ENCODE data around the gene SCN11A. TPM values are rescaled to one million over a fixed set of nuclear protein-coding genes. Genes with fewer than 3 reads are reported as not detected.

SCN11A gene
- polyA plus RNA-seq, result not detected

DNA sequence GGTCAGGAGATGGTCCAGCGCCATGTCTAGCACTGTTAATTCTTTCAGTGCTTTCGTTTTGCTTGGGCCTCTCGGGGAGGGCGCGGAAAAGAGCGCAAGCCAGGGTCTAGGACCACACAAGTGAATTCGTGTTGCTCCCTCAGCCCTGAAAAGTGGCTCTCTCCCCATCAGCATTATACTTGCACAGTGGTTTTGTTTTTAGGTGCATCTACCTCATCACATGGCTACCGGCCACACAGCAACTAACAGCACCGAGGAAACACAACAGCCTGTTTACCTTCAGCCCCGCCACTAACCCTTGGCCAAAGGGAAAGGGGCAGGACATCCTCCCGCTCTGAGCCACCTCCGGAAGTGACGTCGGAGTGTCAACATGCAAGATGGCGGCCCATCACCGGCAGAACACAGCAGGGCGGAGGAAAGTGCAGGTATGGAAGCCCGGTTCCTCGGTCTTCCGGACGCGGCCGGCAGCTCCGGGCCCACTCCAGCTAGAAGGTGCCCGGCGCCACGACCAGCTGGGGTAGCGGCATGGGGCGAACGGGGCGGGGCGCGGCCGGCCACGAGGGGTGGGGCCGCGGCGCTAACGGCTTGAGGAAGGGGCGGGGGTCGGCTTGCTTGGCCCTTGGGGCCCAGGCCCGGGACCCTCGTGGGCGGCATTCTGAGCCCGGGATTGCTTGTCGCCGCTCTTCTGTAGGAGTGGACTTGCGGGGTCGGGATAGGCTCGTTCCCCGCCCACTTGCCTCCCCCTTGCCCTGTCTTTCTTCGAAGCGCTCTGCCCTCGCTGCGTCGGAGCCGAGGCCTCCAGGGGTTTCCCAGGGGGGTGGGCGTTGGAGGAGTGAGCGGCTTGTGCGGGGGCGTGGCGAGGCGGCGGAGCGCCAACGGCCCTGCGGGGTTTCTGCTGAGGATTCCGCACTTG is at the start of gene SCN11A, which contains the start of gene WDR48:
Gene SCN11A (minus strand): TSS at position 296 of the 913 bp plus-strand sequence. CDS start 101,582 bp downstream, outside the sequence.
Gene WDR48 (plus strand): TSS at position 368 of the 913 bp plus-strand sequence. CDS start 10 bp downstream, at position 378.
- H3K36me3 Mint-ChIP-seq, result peaks cover 3% of the 10 kb centered on the region
- peaks cover 25 to 46% (median 29%) of the 10 kb centered on the region in 3 donors for H3K4me1 Mint-ChIP-seq

DNA sequence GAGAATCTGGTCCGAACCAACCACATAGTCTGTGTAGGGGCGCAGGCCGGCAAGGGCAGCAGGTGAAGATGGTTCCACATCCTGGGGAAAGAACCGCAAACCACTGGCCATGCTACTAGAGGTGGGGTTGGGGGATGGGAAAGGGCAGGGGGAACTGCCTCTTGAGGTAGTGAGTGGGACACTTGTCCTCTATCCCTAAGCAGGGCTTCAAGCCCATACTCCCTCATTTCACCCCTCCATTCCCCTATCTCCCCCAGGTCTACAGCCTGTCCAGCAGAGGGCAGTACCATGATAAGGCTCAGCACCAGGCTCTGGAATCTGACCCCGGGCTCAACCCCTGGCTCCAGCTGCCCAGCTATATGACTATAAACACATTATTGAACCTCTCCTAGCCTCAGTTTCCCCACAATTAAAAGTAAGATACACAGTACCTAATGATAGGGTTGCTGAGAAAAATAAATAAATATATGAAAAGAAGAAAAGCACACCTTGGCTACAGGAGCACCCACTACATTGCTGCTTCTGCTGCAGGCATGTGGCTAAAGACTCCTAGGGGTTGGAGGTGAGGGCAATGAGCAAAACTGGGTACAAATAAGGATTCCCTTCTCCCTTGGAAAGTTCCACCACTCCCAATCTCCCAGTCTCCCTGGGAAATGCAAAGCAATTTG is 49.4 kb upstream of the SCN11A start:
- peaks cover 23 to 40% (median 29%) of the 10 kb centered on the region in 3 donors for H3K4me1 Mint-ChIP-seq

More for the DNA sequence above, at the start of gene SCN11A, which contains the start of gene WDR48:
- Mint-ChIP-seq H3K4me3 (peak within 1 kb of the TSS; percentile 91 to 97 (median 94)), H3K27ac (peak within 1 kb of the TSS; percentile 87 to 99 (median 98)), H3K27me3 (no peaks in the 10 kb centered on the region), H3K9me3 (no peaks in the 10 kb centered on the region)

DNA sequence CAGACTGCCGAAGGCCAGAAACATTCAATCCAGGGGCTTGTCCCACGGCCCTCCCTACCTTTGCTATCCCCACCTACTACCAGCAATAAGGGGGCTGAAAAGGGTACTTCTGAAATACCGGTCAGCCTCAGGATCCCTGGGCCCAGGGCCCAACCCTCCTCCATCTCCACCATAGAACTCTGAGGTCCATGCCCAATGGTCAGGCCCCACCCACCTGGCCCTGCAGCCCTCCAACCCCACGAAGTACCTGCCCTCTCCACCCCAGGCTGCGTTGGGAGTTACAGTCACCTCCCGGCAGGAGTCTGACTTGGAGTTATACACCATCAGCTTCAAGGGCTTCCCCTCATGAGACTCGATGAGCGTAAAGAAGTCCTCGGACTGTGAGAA is 48.7 kb upstream of the SCN11A start:
- H3K9me3 Mint-ChIP-seq, result no peaks in the 10 kb centered on the region

More for the DNA sequence above, 49.4 kb upstream of the SCN11A start:
- Mint-ChIP-seq H3K9me3 (no peaks in the 10 kb centered on the region), H3K36me3 (no peaks in the 10 kb centered on the region), H3K27me3 (no peaks in the 10 kb centered on the region), H3K4me3 (peak overlapping the region in 1 of 4 donors; percentile 55), H3K27ac (peak overlapping the region in 1 of 3 donors; percentile 77)

DNA sequence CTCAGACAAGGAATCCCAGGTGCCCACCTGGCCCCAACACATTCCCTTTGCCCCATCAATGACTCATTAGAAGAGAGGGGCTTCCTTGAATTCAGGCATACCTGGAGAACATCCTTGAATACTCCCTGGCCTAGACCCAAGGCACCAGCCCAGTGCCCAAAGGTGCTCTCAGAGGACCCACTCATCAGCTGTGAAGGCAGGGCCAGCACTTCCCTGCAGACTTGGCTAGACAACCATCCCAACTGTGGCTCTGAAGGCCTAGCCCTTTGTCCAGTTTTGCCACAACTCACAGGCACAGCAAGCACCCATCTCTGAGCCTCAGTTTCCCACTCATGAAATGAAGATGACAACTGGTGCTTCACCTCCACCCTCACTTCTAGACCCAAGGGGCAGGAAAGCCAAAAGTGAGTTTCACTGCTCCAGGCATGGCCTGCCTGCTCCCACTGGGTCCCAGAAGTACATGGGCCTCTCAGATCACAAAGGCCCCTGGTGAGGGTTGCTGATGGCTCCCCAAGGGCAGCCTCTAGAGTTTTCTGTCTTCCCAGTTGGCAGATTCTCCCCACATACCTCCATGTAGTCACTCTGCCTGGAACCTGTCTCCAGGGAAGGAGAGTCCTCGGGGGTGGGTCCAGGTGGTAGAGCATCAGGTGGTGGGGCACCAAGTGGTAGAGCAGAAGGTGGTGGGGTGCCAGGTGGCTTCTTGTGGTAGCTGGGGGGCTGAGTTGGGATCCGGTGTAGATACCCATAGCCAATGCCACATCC is 48.2 kb upstream of the SCN11A start:
- Mint-ChIP-seq H3K4me3 (no peak overlapping the region), H3K27me3 (no peaks in the 10 kb centered on the region), H3K36me3 (no peaks in the 10 kb centered on the region), H3K4me1 (peaks cover 11 to 27% (median 16%) of the 10 kb centered on the region in 3 donors), H3K9me3 (no peaks in the 10 kb centered on the region), H3K27ac (peak overlapping the region in 1 of 3 donors; percentile 73)

More for the DNA sequence above, 48.7 kb upstream of the SCN11A start:
- Mint-ChIP-seq H3K27me3 (no peaks in the 10 kb centered on the region), H3K4me1 (peaks cover 17 to 33% (median 22%) of the 10 kb centered on the region in 3 donors), H3K27ac (peak overlapping the region in 1 of 3 donors; percentile 73), H3K36me3 (no peaks in the 10 kb centered on the region), H3K4me3 (no peak overlapping the region)

DNA sequence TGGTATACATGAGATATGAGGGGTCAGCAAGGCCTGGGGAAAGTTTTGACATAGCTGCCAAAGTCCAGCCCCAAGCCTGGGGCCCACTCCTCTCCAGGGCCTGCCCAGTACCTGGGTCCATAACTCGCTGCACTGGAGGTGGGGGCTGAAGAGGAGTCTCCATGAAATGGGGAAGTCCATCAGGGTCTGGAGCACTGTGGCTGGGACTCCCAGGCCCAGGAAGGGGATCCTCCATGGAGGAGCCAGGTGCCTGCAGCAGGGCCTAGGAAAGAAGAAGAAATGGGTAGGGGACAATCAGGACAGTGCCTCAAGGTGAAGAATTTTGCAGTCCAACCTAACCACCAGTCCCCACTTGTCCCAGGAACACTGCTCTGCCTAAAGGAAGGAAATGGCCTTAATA is 47.5 kb upstream of the SCN11A start:
- H3K4me3 Mint-ChIP-seq, result no peak overlapping the region
- peak overlapping the region in 1 of 3 donors; percentile 16 for H3K27ac Mint-ChIP-seq
- H3K9me3 Mint-ChIP-seq, result no peaks in the 10 kb centered on the region
- H3K4me1 Mint-ChIP-seq, result peaks cover 10 to 25% (median 15%) of the 10 kb centered on the region in 3 donors
- H3K36me3 Mint-ChIP-seq, result no peaks in the 10 kb centered on the region
- H3K27me3 Mint-ChIP-seq, result no peaks in the 10 kb centered on the region

DNA sequence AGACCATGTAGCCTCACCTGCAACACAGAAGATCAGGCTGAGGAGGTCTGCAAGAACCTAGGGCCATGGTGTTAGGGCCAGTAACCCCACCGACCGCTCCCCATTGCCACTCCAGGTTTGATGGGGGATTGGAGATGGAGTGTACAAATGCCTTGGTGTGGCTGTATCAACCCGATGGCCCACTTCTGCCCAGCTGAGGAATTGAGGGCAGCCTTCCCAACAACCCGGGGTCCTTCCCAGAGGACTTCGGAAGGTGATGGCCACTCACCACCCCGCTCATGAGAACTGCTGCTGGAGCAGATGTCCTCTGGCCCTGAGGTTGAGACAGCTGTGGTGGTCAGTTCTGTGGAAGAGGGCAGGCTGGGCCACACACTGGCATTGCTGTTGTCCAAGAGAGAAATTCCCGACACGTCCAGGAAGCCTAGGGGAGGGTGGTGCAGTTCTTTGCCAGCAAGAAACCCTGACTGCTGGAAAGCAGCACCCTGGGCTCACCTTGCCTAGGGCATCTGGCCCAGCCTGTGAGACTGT is 46.8 kb upstream of the SCN11A start:
- Mint-ChIP-seq H3K27me3 (no peaks in the 10 kb centered on the region), H3K9me3 (no peaks in the 10 kb centered on the region), H3K27ac (no peak overlapping the region), H3K4me1 (peaks cover 10 to 22% (median 14%) of the 10 kb centered on the region in 3 donors), H3K36me3 (no peaks in the 10 kb centered on the region), H3K4me3 (no peak overlapping the region)

DNA sequence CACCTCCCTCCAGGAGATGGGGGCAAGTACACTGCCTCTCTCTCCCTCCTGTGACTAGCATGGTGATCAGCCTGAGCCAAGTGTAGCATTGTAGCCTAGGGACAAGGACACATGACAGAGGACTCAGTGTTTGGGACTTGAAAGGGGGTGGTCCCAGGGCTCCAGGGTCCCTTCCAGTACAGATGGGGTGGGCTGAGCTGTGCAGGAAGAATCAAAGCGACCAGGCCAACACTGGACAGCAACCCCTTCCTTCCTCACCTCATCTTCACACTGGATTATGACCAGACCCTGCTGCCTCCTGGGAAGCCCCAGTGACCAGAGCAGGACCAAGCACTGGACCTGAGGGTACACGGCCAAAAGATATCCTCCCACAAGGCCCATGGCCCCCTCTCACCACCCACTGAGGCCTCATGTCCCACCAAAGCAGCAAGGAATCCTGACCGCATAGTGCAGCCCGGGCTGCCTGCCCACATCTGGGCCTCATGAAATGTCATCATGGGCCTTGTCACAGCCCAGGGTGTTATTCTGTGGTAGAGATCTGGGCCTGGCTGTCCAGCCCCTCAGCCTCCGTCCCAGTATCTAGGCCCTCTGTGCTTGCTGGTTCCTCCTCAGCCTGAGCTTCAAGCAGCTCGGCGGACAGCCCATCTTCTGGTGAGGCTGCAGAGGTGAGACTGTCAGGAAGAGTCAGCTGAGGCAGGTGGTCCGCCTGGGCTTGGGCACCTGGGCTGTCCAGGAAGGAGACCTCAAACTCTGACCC is 46.1 kb upstream of the SCN11A start:
- no peak overlapping the region for H3K4me3 Mint-ChIP-seq
- H3K36me3 Mint-ChIP-seq, result no peaks in the 10 kb centered on the region
- peaks cover 10 to 17% (median 11%) of the 10 kb centered on the region in 3 donors for H3K4me1 Mint-ChIP-seq
- H3K27me3 Mint-ChIP-seq, result no peaks in the 10 kb centered on the region
- no peaks in the 10 kb centered on the region for H3K9me3 Mint-ChIP-seq
- peak overlapping the region; percentile 31 to 81 (median 50) for H3K27ac Mint-ChIP-seq

DNA sequence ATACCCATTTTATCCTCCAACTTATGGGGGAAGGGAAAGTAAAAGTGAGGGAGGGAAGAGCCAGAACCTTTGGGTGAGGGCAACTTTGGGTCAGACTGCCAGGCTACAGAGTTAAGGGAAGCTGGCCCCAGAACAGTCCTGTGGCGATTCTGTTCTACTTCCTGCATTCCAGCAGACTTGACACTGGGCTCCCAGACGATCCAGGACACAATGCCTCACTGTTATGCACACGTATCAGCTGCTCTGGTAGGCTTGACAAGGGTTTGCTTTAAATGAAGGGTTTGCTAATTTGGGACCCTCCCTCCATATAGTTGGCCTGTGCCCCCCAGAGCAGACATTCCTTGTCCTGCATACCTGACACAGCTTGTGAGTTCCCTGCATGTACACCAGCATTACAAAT is 45.0 kb upstream of the SCN11A start:
- Mint-ChIP-seq H3K27me3 (no peaks in the 10 kb centered on the region), H3K9me3 (no peaks in the 10 kb centered on the region), H3K27ac (peak overlapping the region; percentile 46 to 81 (median 69)), H3K4me3 (peak overlapping the region in 1 of 4 donors; percentile 35), H3K4me1 (peaks cover 6 to 8% (median 8%) of the 10 kb centered on the region in 3 donors), H3K36me3 (no peaks in the 10 kb centered on the region)

DNA sequence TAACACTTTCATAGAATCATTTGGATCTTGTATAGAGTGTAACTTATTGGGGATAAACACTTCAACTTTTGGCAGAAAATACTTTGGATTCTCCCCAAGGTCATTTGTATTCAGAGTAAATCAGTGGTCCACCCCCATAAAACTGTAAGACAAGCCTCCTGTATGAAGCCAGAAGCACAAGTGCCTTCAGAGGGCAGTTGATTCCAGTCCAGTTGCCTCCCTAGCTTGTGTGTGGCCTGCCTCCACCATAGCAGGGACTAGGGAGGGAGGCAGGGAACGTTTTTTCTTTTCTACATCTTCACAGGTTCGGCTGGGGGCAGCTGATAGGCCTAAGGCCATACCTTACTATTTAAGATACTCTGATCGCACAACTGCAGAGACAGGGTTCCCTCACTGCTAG is 44.0 kb upstream of the SCN11A start:
- Mint-ChIP-seq H3K36me3 (no peaks in the 10 kb centered on the region), H3K27ac (no peak overlapping the region), H3K9me3 (no peaks in the 10 kb centered on the region), H3K27me3 (no peaks in the 10 kb centered on the region), H3K4me1 (no peaks in the 10 kb centered on the region), H3K4me3 (no peak overlapping the region)

DNA sequence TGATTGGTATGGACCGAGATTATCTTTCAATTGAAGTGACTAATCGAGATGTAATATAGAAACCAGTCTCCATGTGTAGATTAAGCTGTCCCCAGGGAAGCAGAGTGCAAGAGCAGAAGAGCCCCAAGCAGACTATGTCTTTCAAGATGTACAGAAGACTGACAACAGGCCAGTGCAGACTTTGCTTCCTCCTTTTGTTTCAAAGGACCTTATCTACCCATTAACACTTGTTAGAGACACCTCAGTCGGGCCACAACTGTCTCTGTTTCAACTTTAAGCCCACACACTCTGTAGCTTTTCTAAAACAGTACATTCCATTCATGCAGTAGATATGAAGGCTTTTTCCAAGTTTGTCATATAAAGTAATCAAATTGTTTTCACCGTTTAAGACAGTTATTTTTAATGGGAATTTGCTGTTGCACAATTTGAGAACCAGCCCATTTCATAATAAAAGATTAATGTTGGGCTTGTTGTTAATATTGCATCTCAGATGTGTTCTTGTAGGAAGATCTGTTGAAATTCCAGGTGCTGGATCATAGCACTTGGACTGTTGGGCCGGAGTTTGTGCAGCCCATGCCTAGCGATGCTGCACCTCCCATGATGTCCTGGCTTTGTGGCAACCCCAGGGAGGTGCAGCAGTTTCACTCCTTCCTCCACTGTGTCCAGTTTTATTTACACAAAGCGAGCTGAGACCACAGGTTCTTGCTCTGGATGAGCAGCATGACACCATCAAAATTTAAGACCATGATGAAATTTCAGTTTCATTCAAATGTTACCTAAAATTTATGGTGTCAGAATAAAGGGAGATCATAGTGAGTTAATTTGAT is 43.3 kb upstream of the SCN11A start:
- Mint-ChIP-seq H3K27ac (no peak overlapping the region), H3K9me3 (no peaks in the 10 kb centered on the region), H3K4me3 (no peak overlapping the region), H3K4me1 (no peaks in the 10 kb centered on the region), H3K27me3 (no peaks in the 10 kb centered on the region), H3K36me3 (no peaks in the 10 kb centered on the region)

DNA sequence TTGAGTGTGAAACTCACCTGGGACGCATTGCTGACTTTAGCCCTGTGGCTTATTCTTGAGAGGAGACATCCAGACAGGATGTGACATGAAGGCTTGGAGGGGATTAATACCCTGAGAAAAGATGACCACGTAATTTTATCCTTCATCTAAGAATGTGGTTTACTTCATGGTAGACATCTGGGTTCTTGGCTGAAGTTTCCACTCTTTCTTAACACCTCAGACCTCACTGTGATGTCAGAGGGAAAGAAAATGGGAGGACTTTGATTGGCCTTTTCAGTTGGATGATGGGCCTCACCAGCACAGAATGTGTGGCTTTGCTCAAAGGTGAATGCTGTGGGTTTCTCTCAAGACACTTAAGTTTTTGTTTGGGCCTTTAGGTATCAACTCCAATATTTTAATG is 39.2 kb upstream of the SCN11A start:
- Mint-ChIP-seq H3K4me1 (peaks cover 10 to 13% (median 10%) of the 10 kb centered on the region in 3 donors), H3K27me3 (no peaks in the 10 kb centered on the region), H3K27ac (no peak overlapping the region), H3K36me3 (no peaks in the 10 kb centered on the region), H3K4me3 (no peak overlapping the region), H3K9me3 (no peaks in the 10 kb centered on the region)

DNA sequence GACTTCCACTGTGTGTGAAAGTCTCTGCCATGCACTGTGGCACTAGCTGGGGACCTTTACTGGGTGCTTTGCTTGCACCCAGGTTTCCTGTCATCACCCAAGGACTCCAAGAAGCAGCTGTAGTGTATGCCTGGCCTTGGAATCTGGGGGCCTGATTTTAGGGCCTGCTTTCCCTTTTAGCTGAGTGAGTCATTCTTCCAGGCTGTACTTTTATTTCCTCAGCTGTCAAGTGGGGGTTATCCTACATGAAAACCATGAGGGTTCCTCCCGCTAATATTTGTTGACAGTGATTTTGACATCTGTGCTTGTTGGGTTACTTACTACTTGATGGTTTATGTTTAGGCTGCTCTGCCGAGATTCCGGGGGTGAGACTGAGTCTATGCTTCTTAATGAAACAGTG is 37.1 kb upstream of the SCN11A start:
- Mint-ChIP-seq H3K4me3 (no peak overlapping the region), H3K4me1 (peaks cover 12 to 20% (median 12%) of the 10 kb centered on the region in 3 donors), H3K27me3 (no peaks in the 10 kb centered on the region), H3K27ac (peak overlapping the region in 1 of 3 donors; percentile 67), H3K36me3 (no peaks in the 10 kb centered on the region), H3K9me3 (no peaks in the 10 kb centered on the region)

DNA sequence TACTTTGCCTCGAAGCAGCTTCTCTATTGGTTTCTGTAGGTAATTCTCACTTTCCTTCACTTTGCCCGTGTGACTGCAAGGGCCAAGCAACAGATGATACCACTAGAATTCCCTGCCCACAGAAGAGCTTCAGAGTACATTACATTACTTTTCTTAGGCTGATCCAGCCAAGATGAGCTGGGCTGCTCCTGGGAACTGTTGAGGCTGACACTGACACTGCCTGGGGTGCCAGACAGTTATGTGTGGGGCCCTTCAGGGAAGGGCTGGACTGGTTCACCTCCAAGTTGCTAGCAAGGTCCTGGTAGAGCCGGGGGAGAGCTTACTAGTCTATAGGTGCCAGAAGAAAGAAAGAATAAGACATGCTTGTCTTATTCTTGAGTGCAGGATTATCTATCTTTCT is 36.7 kb upstream of the SCN11A start:
- Mint-ChIP-seq H3K27ac (no peak overlapping the region), H3K4me1 (peaks cover 12 to 20% (median 13%) of the 10 kb centered on the region in 3 donors), H3K27me3 (no peaks in the 10 kb centered on the region), H3K36me3 (no peaks in the 10 kb centered on the region), H3K9me3 (no peaks in the 10 kb centered on the region), H3K4me3 (no peak overlapping the region)
